HL-60 (cell line): Measurements from ENCODE around the gene TBCD.

ENCODE experiments used
- DNase-seq, 2 experiments: peaks; one replicate each; pipeline ENCODE4 v3.0.0-alpha.2; 2010 to 2020; ENCODE audit warnings: low read depth in 1 of 2, low spot score in 1 of 2
- H3K27ac ChIP-seq: fragments of 250-450 bp; sonication (Bioruptor Pico); replicated peaks from 2 replicates; pipeline ENCODE4 v1.5.1; 2020; ENCODE audit warnings: mild to moderate bottlenecking, moderate library complexity
- H3K27me3 ChIP-seq: fragments of 250-450 bp; sonication (Bioruptor Pico); 2 replicates; pipeline ENCODE4 v1.5.1; 2021; ENCODE audit warnings: mild to moderate bottlenecking, moderate library complexity; ENCODE audit not compliant: insufficient read depth, poor library complexity, severe bottlenecking
- H3K4me3 ChIP-seq: replicated peaks from 2 replicates; pipeline ENCODE4 v1.5.1; 2011; ENCODE audit warnings: mild to moderate bottlenecking, control low read depth, low read length; ENCODE audit not compliant: insufficient read depth
- CTCF ChIP-seq: IDR thresholded peaks from one replicate; pipeline ENCODE4 v1.5.1; 2011; ENCODE audit warnings: low read length, control low read depth, inconsistent platforms; ENCODE audit not compliant: insufficient read depth
- GABPA ChIP-seq: IDR thresholded peaks from 2 replicates; pipeline ENCODE4 v1.6.1; 2012; ENCODE audit warnings: low read depth
- POLR2AphosphoS5 ChIP-seq: IDR thresholded peaks from 2 replicates; pipeline ENCODE4 v1.6.1; 2012; ENCODE audit warnings: low read depth
- REST ChIP-seq: IDR thresholded peaks from 2 replicates; pipeline ENCODE4 v1.6.1; 2012; ENCODE audit warnings: low read depth; ENCODE audit not compliant: insufficient replicate concordance
- SPI1 ChIP-seq: IDR thresholded peaks from 2 replicates; pipeline ENCODE4 v1.6.1; 2012; ENCODE audit warnings: low read depth, mild to moderate bottlenecking, borderline replicate concordance

Gene TBCD

GRCh38 chr17:82915010-82915756 lies 163.3 kb downstream of the TBCD start:
- Histone ChIP-seq H3K4me3 (no peak overlapping the region), H3K27ac (no peak overlapping the region)

GRCh38 chr17:82915757-82916027 lies 163.8 kb downstream of the TBCD start:
- Histone ChIP-seq H3K27me3 (no peaks in the 10 kb centered on the region), H3K27ac (no peak overlapping the region), H3K4me3 (no peak overlapping the region)
- TF ChIP-seq SPI1 (no peak), POLR2AphosphoS5 (no peak), CTCF (no peak), GABPA (no peak), REST (no peak)
- no peak for DNase-seq

More at GRCh38 chr17:82915010-82915756, 163.3 kb downstream of the TBCD start:
- H3K27me3 ChIP-seq, result no peaks in the 10 kb centered on the region
- no peak for DNase-seq
- no peak for TF ChIP-seq SPI1
- no peak for TF ChIP-seq CTCF
- no peak for TF ChIP-seq GABPA
- TF ChIP-seq REST, result no peak
- no peak for TF ChIP-seq POLR2AphosphoS5

GRCh38 chr17:82917699-82918345 lies 166.0 kb downstream of the TBCD start:
- H3K4me3 ChIP-seq, result no peak overlapping the region
- no peaks in the 10 kb centered on the region for H3K27me3 ChIP-seq
- no peak for DNase-seq
- no peak overlapping the region for H3K27ac ChIP-seq
- TF ChIP-seq GABPA (no peak), SPI1 (no peak), REST (no peak), CTCF (no peak), POLR2AphosphoS5 (no peak)
